AG04450 (cell line): Measurements from ENCODE around the gene ANKRD65. TPM values are rescaled to one million over a fixed set of nuclear protein-coding genes. Genes with fewer than 3 reads are reported as not detected.

Experiments
- CTCF ChIA-PET: fragments of 300-600, 350-600 bp; formaldehyde crosslinking; extraction: SDS; loops from one replicate; lab custom pipeline; 2022; ENCODE audit warnings: antibody characterized with exemption, inconsistent platforms; lab: Charles Lee
- POLR2A ChIA-PET: fragments of 350-600 bp; formaldehyde crosslinking; extraction: SDS; loops from one replicate; lab custom pipeline; 2021; ENCODE audit warnings: antibody characterized with exemption, inconsistent platforms; lab: Yijun Ruan, JAX
- DNase-seq: peaks from one replicate; pipeline ENCODE4 v3.0.0-alpha.2; 2011; ENCODE audit warnings: low read depth, low spot score
- H3K27ac ChIP-seq: one replicate; pipeline ENCODE4 v1.5.1; 2012; ENCODE audit warnings: low read depth, low read length, control low read depth
- H3K27me3 ChIP-seq: one replicate; pipeline ENCODE4 v1.6.0; 2012; ENCODE audit warnings: low read length; ENCODE audit not compliant: control insufficient read depth, insufficient read depth
- H3K4me3 ChIP-seq: 2 replicates; pipeline ENCODE4 v1.5.1; 2011; ENCODE audit warnings: mild to moderate bottlenecking, low read depth, low read length, control low read depth
- H3K9me3 ChIP-seq: 2 replicates; pipeline ENCODE4 v1.5.1; 2012; ENCODE audit warnings: low read length; ENCODE audit not compliant: control insufficient read depth, insufficient read depth
- CTCF ChIP-seq: IDR thresholded peaks from 2 replicates; pipeline ENCODE4 v1.5.1; 2011; ENCODE audit warnings: low read depth, low read length, control low read depth, inconsistent platforms
- polyA plus RNA-seq: library from polyadenylated mRNA; depleted of rRNA; stranded (reverse); fragments of >200 nt; gene quantifications from 2 replicates; pipeline ENCODE4 v1.2.3, GENCODE V29; 2011

The ANKRD65 gene
- polyA plus RNA-seq, 1 experiment: 0.16 TPM

GRCh38 chr1:1433804-1434130 is 12.7 kb upstream of the ANKRD65 start:
- Histone ChIP-seq H3K27me3 (no peaks in the 10 kb centered on the region), H3K9me3 (no peaks in the 10 kb centered on the region; the same call in 1 of the 2 replicates), H3K27ac (no peak overlapping the region), H3K4me3 (no peak overlapping the region)
- no peak for DNase-seq
- ChIA-PET CTCF (no interaction called here), POLR2A (interaction anchor here (1.0 kb wide), 1 partner anchor 27 kb away, joined by 3 read pairs; the partner anchor contains the start of gene MRPL20)
- no peak for TF ChIP-seq CTCF

- H3K9me3 ChIP-seq: peaks cover 1% of the 10 kb centered on the region; the same call in 1 of the 2 replicates
Measured at GRCh38 chr1:1432951-1433803, 12.1 kb upstream of the ANKRD65 start.

GRCh38 chr1:1432274-1432950 is 11.3 kb upstream of the ANKRD65 start:
- no peak overlapping the region for H3K27ac ChIP-seq
- peaks cover 3% of the 10 kb centered on the region; the same call in 1 of the 2 replicates for H3K9me3 ChIP-seq
- DNase-seq: no peak
- no peak for TF ChIP-seq CTCF
- CTCF ChIA-PET: no interaction called here
- H3K4me3 ChIP-seq: no peak overlapping the region
- POLR2A ChIA-PET: no interaction called here
- no peaks in the 10 kb centered on the region for H3K27me3 ChIP-seq

More at GRCh38 chr1:1432951-1433803, 12.1 kb upstream of the ANKRD65 start:
- no peaks in the 10 kb centered on the region for H3K27me3 ChIP-seq
- no peak overlapping the region for H3K4me3 ChIP-seq
- ChIA-PET POLR2A (interaction anchor here (1.0 kb wide), 1 partner anchor 26 kb away, joined by 3 read pairs; the partner anchor contains the start of gene MRPL20), CTCF (no interaction called here)
- no peak overlapping the region for H3K27ac ChIP-seq
- no peak for DNase-seq
- no peak for TF ChIP-seq CTCF

- TF ChIP-seq CTCF: no peak
- Histone ChIP-seq H3K27me3 (no peaks in the 10 kb centered on the region), H3K4me3 (no peak overlapping the region), H3K27ac (no peak overlapping the region), H3K9me3 (peaks cover 3% of the 10 kb centered on the region; the same call in 1 of the 2 replicates)
- ChIA-PET POLR2A (no interaction called here), CTCF (no interaction called here)
- no peak for DNase-seq
Measured at GRCh38 chr1:1431845-1432273, 10.8 kb upstream of the ANKRD65 start.
